Urothelium cell line (cell line): ENCODE results near the gene PPL.
"Not testable (repeated sequence)": the region's sequence is repeated elsewhere in the genome, so short reads cannot be mapped to it uniquely, and the experiment has no call there.

Source experiments
- DNase-seq: peaks from one replicate; pipeline ENCODE4 v3.0.0; 2011; ENCODE audit warnings: low spot score, mixed read lengths
- FAIRE-seq: peaks from 2 replicates; lab custom pipeline; 2011; peaks lifted over from hg19 to GRCh38; lab: Jason Lieb, UNC

Gene PPL

DNA sequence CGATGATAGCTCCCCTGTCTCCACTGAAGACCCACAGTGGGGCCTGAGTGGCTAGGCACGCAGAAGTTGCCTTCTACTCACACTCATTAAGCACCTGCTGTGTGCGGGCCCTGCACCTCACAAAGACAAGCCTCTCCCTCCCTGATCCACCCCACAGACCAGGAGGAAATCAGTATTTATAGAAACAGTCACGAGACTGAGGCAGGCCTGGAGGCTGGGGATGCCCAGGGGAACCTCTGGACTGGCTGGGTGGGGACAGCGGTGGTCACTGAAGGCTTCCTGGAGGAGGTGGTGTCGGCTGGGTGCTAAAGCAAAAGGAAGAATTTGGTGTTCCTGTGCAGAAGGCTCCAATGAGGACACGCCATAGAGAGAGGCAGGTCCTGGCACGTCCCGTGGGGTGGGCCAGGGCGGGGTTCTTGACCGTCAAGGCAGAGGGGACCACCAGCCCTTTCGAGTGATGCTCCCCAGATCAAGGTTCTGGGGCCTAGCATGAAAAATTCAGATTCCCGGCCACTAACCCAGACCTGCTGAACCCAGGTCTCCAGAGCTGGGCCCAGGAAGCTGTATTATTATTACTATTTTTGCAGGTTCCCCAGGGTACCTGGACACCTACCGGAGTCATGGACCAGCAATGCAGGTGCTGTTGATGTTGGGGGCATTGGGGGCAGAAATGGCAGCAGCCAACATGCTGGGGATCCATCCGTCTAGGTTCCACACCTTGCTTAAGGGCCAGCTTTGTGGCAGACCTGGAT, 23.0 kb downstream of the PPL start:
- FAIRE-seq (no peak), DNase-seq (no peak)

DNA sequence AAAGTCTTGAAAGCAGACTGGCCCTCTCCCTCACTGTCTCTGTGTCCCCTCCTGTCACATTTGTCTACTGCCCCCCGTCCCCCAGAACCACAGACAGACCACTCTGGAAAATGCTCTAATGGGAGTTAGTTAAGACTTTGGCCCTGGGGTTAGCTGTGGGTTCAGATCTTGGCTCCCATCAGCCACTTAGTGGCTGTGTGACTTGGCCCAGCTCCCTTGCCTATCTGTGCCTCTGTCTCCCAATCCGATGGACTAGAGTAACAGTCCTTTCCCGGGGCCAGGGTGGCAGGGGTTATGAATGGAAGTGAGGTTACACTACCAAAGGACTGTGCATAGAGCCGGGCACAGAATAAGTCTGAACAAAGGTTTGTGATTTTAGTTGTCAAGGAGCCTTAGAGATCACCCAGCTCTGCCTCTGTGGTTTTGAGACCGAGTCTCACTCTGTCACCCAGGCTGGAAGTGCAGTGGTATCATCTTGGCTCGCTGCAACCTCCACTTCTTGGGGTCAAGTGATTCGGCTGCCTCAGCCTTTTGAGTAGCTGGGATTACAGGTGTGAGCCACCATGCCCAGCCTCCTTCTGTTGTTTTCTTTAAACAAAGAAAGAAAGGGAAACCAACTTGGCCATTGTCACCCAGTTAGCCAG, 23.7 kb downstream of the PPL start:
- DNase-seq (no peak), FAIRE-seq (no peak)

DNA sequence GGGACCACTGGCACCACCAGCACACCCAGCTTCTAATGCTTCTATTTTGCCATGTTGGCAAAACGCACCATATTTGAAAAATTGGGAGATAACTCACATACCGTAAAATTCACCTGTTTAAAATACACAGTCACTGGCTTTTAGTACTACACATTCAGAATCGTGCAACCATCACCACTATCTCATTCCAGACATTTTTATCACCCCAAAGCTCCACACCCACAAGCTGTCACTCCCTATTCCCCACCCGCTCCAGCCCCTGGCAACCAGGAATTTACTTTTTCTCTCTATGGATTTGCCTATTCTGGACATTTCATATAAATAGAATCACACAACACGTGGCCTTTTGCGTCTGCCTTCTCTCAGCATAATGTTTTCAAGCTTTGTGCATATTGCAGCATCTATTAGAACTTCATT, 25.0 kb downstream of the PPL start:
- no peak for FAIRE-seq

DNA sequence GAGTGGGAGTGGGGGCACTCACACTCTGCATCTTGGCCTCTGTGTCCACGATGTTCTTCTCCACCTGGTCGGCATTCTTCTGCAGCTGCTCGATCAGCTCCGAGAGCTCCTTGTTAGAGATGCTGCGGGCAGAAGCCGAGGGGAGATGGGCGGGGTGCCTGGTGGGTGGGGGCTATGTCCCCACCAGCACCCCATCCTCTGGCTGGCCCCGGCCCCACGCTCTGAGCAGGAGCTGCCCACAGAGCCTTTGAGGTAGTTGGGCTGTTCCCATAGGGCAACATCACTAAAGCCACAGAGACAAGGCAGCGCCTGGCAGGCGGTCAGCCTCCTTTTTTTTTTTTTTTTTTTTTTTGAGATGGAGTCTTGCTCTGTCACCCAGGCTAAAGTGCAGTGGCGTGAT, 26.1 kb downstream of the PPL start:
- FAIRE-seq (no peak), DNase-seq (no peak)

More for the DNA sequence above, 25.0 kb downstream of the PPL start:
- DNase-seq = no peak

DNA sequence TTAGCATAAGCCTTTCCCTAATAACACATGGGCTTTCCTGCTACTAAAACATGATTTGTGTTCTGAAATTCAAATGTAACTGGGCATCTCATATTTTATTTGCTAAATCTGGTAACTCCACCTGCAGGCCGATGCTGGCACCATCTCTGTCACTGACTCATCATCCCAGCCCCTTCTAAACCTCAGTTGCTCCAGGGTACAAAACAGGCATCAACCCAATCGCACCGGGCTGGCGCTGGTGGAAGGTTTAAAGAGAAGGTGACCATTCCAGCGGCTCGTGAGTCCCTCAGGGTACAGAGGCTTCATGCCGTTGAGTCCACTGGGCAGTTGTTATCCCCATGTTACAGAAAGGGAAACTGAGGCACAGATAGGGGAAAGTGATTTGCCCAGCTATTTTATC, 27.1 kb downstream of the PPL start:
- FAIRE-seq (no peak), DNase-seq (no peak)

DNA sequence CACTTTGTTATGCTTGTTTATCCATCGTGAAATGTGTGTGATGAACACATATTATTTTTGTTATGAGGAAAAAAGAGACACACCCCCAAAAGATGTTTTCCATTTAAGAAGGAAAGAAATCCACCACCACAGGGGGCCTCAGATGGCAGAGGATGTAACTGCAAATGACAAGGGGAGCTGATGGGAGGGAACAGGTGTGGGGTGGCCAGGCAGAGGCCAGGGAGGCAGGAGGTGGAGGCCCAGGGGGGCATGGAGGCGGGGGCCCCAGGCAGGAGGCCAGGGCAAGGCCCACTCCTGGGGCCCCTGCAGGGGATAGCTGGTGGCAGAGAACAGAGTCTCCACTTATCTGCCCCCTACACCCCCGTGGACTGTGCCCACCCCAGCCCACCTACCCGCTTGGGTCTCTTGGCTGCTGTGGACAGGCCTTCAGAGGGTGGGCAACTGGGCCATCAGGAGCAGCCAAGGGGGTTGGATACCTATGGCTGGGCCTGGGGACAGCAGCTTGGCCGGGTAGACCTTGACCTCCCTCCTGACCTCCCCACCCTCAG, 28.0 kb downstream of the PPL start:
- DNase-seq (no peak), FAIRE-seq (no peak)

DNA sequence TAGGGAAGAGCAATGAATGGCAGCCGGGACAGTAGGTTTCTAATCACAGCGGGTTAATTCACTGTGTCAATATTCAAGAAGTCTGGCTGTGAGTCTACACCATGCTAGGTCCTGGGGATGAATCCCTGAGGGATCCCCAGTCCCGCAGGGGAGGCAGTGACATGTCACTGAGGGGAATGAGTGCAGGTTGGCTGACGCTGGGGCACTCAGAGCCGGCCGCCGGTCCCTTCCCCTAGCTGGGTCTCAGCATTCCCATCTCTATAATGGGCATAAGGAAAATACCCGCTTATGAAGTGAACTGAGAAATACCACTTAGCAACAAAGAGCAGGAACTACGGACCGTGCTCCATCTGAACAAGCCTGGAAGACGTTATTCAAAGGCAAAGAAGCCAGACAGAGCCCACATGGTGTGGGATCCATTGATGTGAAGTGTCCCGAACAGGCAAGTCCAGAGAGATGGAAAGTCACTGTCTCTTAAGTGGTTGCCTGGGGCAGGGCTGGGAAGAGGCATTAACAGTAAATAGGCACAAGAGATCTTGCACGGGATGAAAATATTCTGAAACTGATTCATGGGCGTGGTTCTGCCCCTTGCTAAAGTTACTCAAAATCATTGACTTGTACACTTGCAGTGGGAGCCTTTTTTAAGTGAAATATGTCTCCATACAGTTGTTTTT, 31.9 kb downstream of the PPL start:
- FAIRE-seq (no peak), DNase-seq (no peak)

DNA sequence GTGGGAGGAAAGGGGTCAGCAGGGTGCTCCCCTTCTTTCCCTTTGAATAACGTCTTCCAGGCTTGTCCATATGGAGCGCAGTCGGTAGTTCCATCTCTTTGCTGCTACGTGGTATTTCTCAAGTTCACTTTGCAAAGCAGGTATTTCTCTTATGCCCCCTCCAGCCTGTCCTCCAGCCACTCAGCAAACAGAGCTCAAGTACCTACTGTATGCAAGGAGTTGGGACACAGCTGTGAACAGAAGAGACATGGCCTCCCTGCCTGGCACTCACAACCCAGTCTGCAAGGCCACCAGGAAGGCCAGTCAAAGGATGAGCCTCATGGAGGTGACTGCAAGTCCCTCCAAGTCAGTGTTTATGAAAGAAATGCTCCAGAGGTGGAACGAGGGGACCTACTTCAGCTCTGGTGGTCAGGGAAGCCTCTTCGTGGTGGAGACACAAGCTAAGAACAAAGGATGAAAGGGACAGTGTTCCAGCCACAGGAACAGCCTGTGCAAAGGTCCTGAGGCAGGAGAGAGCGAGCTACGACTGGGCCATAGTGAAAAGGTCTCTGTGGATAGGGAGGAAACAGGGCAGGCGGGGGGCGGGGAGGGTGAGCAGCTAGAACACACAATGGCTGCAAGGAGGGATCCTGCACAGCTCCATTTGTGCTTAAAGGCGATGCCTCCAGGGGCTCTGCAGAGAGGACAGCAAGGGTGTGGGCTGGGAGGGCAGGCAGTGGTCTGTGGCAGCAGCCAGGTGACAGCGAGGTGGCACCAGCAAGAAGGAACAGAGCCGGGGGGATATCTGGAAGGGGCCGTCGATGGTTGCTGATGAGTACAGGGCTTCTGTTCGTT, 32.6 kb downstream of the PPL start:
- DNase-seq = no peak
- peak; percentile 50 for FAIRE-seq

DNA sequence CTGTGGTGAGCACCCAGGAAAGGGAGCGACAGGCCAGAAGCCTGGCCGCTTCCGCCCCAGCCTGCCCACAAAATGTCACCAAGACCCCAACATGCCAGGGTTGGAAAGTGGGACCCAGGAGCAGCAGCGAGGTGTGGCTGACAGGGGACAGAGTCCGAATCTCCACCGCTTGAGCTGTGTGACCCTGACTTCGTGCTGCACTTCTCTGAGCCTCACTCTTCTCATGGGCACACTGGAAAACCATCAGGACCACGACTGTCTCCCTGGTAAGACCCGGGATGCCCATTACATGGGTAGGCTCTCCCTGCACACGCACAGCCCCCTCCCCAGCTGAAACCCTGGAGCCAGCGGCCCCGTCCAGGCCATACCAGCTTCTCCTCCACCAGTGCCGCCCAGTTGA, 34.9 kb downstream of the PPL start:
- DNase-seq (no peak), FAIRE-seq (no peak)

DNA sequence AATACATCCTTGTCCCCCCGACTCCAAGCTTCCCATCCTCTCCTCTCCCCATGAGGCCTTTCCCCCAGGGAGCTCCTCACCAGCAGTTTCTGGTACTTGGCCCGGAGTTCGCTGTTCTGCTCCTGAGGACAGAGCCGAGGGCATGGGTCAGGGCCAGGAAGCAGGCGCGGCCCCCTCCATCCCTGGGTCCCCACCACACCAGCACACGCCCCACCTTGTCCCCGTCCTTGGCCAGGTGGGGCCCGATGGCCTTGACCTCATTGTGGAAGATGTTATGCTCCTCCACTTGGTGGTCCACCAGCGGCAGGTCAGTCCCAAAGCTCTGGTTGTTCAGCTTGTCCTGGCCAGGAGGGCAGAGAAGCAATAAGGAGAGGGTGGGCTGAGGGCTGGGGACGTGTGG, 36.2 kb downstream of the PPL start:
- no peak for DNase-seq
- no peak for FAIRE-seq

DNA sequence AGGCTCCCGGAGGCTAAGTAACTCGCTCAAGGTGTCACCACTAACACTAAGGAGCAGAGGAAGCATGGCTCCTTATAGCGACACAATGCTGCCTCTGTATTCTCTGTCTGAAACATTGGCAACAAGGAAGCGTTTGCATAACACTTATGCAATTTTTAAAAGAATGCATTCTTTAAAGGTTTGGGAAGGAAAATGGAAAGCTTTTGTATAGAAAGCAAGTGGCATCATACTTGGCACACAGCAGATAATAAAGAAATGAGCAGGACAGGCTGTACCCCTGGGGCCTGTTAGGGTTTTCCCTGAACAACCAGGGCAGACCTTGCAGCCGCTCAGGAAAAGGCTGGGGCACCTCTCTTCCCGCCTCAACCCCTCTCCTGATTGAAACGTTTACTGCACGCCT, 36.9 kb downstream of the PPL start:
- DNase-seq (no peak), FAIRE-seq (no peak)

DNA sequence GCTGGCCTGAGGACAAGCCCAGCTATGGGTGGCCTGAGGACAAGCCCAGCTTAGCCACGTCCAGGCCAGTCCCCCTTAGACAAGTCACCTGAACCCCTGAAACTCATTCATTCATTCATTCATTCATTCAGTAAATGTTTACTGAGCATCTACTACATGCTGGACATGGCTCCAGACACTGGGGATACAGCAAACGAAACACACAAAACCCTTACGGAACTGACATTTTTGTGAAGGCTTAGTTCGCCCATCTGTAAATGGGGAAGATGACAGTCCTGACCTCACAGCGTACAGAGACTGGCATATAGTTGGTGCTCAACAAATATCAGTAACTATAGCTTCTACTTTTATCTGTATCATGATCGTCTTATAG, 37.5 kb downstream of the PPL start:
- peak; percentile 62 for FAIRE-seq
- DNase-seq = no peak

DNA sequence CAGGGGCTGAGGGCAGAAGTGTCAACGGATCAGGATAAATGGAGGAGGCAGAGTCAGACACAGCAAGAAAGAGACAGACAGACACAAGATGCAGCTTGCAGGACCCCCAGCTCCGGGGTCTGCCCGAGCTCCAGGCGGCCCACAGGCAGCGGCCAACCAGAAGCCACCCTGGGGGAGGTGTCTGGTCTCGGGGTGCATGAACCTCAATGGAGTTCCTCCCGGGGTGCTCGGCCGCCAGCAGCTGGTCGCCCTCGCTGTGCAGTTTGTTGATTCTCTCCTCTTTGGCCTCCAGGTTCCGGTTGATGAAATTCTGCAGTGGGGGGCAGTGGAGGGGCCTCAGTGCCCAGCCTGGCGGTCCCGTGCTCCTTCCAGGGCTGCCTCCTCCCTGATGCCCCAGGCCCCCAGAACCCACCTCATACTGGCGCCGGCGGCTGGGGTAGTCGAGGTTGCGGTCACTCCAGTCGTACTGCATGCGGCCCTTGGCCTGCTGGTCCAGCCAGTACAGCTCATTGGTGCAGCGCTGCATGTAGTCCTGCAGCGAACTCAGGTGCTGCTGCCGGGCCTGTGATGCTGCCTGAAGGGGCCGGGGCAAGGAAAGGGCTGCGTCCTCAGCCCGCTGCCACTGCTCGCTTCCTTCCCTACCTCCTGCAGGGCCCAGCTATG, 38.0 kb downstream of the PPL start:
- FAIRE-seq = no peak

DNA sequence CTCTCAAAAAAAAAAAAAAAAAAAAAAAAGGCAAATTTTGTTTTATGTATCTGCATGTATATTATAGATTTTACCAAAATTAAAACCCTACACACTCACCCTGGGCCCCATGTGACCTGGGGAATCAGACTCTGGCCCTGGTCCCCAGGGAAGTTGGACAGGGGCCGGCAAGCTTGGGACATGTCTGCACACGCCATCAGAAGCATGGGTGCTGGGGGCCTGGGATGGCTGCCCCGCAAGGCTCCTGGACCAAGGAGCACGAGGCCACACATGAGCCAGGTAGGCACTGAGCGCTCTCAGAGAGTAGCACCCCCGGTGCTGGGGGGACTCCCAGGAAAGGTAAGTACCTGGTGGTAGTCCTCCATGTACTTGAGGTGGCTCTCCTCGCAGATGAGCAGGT, 39.6 kb downstream of the PPL start:
- FAIRE-seq (no peak), DNase-seq (no peak)

More for the DNA sequence above, 38.0 kb downstream of the PPL start:
- no peak for DNase-seq

DNA sequence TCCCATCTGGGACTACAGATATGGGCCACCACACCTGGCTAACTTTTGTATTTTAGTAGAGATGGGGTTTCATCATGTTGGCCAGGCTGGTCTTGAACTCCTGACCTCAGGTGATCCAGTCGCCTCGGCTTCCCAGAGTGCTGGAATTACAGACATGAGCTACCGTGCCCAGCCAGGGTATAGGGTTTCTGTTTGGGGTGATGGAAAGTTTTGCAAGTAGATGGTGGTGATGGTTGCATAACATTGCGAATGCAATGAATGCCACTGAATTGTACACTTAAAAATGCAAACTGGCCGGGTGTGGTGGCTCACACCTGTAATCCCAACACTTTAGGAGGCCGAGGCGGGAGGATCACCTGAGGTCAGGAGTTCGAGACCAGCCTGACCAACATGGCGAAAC, 40.2 kb downstream of the PPL start:
- not testable (repeated sequence) for FAIRE-seq, DNase-seq

DNA sequence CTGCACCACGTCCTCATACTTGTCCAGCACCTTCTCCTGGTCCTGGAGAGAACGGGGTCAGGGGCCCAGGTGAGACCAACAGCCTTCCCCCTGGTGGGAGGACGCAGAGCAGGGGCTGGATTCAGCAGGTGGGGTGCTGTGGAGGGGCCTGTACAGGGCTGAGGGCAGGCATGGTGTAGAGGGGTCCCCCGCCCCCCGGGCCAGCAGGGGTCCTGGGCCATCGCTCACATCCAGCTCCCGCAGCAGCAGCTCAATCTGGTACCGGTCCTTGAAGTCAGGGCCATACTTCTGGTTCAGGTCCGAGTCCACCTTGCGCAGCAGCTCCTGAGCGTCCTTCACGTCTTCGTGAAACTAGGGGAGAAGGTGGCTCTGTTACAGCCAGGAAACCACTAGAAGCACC, 41.6 kb downstream of the PPL start:
- DNase-seq (no peak), FAIRE-seq (no peak)

DNA sequence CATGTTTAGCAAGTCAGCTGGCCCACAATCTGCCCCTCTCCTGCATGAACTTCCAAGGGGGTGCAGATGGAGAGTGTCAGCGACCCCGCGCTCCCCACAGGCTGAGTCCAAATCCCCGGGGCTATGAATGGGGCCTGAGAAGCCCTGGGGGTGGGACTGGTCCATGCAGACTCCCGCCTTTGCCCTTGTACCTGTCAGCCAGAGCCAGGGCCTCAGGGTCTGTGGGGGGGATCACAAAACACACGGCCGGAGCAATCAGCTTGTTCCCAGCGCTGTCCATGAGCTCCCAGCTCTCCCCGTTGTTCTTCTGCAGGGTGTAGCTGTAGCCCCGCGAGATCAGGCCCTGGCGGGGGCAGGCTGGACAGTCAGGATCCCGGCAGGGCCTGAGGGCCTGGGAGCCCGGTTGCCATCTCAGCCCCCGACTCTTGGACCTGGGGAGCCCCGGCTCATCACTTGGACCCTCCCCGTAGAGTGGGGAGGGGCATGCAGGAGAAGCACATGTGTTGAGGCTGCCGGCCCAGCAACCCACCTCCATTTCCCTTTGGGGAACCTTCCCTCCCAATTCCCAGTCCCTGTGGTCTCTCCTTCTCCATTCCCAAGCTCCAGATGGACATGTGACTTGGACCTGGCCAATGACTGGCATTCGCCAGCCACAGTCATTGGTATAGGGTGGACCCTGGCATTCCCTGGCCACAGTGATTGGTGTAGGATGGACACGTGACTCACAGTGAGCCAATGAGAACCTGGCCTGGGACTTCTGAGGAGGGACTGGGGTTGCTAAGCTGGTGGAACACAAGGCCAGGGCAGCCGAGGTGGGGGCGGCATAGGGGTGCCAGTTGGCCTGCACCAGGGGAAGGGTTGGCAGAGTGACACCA, 42.4 kb downstream of the PPL start:
- FAIRE-seq (no peak), DNase-seq (no peak)

DNA sequence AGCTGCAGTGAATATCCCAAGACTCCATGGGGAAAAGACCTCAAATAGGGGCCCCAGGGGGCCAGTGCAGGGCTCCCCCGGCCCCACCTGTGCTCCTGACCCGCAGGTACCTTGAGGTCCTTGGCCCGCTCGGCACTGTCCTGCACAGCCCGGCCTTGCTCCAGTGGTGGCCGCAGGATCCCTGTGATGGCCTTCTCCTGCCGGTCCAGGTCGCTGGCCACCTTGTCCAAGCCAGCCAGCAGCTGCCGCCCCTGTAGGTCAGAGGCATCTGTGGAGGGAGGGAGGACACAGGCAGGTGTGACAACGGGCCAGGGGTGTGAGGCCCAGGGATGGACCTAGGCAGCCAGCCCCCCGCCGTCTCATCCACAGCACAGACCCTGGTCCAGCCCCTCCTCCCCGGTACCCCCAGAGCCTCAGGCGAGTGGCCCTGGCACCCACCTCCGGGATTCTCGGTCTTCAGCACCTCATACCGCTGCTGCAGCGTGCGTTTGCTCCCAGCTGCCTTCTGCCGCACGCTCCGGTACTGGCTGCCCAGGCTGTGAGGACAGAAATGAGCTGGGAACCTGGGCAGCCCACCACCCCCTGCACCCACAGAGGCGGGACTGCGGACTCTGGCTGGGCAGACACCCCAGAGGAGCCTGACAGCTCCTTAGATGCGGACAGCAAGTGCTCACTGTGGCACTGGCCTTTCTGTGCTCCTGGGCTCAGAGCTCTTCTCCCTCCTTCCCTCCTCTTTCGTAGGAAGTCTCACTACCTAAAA, 43.7 kb downstream of the PPL start:
- DNase-seq (no peak), FAIRE-seq (no peak)
